IPS DF 6.9 (cell line): ENCODE results near the gene HEATR9.
A peak's percentile ranks its signal among the peaks of the same experiment; 100 is the strongest.

ENCODE experiments used
- DNase-seq: peaks from one replicate; pipeline ENCODE4 v3.0.0-alpha.2; 2013; ENCODE audit warnings: low read depth, low spot score
- H3K27ac ChIP-seq: one replicate; pipeline ENCODE4 v1.5.1; 2013; ENCODE audit warnings: low read length, control low read depth
- H3K27me3 ChIP-seq: 2 replicates; pipeline ENCODE4 v1.6.1; 2013; ENCODE audit warnings: mild to moderate bottlenecking, low read length; ENCODE audit not compliant: control insufficient read depth, insufficient read depth
- H3K36me3 ChIP-seq: 2 replicates; pipeline ENCODE4 v1.6.1; 2013; ENCODE audit warnings: low read length; ENCODE audit not compliant: control insufficient read depth, insufficient read depth
- H3K4me1 ChIP-seq: 2 replicates; pipeline ENCODE4 v1.6.1; 2013; ENCODE audit warnings: low read length; ENCODE audit not compliant: control insufficient read depth, insufficient read depth
- H3K4me3 ChIP-seq: 2 replicates; pipeline ENCODE4 v1.5.1; 2013; ENCODE audit warnings: mild to moderate bottlenecking, low read length
- H3K9me3 ChIP-seq: 2 replicates; pipeline ENCODE4 v1.6.1; 2013; ENCODE audit warnings: low read length, inconsistent platforms; ENCODE audit not compliant: control insufficient read depth, insufficient read depth
- WGBS: extraction: QIAGEN DNeasy Blood & Tissue Kit; methylation state at CpG from one replicate; pipeline ENCODE4 v1.1.7; 2013; ENCODE audit warnings: mixed read lengths, missing lambda C conversion rate; ENCODE audit not compliant: insufficient read length, insufficient coverage; 5-methylcytosine and 5-hydroxymethylcytosine counted together

HEATR9 gene

GRCh38 chr17:35864853-35865252 lies 3.8 kb downstream of the HEATR9 start:
- no peak overlapping the region for H3K4me3 ChIP-seq
- no peaks in the 10 kb centered on the region for H3K36me3 ChIP-seq
- no peak overlapping the region for H3K27ac ChIP-seq
- DNase-seq = no peak
- no peaks in the 10 kb centered on the region for H3K4me1 ChIP-seq
- no CpG with 5 or more reads among the region's 7 CpGs for WGBS
- H3K9me3 ChIP-seq = no peaks in the 10 kb centered on the region
- H3K27me3 ChIP-seq = no peaks in the 10 kb centered on the region

- H3K27ac ChIP-seq = no peak overlapping the region
- 0 out of 2 replicates have a peak, but pooled peaks cover 2% of the 10 kb centered on the region for H3K36me3 ChIP-seq
- no CpG with 5 or more reads among the region's 2 CpGs for WGBS
- H3K4me1 ChIP-seq = no peaks in the 10 kb centered on the region
- H3K27me3 ChIP-seq = no peaks in the 10 kb centered on the region
- H3K9me3 ChIP-seq = no peaks in the 10 kb centered on the region
- no peak for DNase-seq
- H3K4me3 ChIP-seq = no peak overlapping the region
Observed at GRCh38 chr17:35856603-35857002, 12.1 kb downstream of the HEATR9 start.

- H3K27ac ChIP-seq = no peak overlapping the region
- H3K36me3 ChIP-seq = 0 out of 2 replicates have a peak, but pooled peaks cover 2% of the 10 kb centered on the region
- no peaks in the 10 kb centered on the region for H3K4me1 ChIP-seq
- WGBS = no CpG with 5 or more reads among the region's 5 CpGs
- no peaks in the 10 kb centered on the region for H3K27me3 ChIP-seq
- DNase-seq = no peak
- H3K4me3 ChIP-seq = no peak overlapping the region
- no peaks in the 10 kb centered on the region for H3K9me3 ChIP-seq
Observed at GRCh38 chr17:35855965-35856364, 12.7 kb downstream of the HEATR9 start.

- no peaks in the 10 kb centered on the region for H3K9me3 ChIP-seq
- 88% methylated on average over 1 of the region's 7 CpGs for WGBS
- no peak overlapping the region for H3K4me3 ChIP-seq
- no peaks in the 10 kb centered on the region for H3K4me1 ChIP-seq
- DNase-seq = peak; percentile 31
- peaks cover 6% of the 10 kb centered on the region; the same call in 1 of the 2 replicates for H3K36me3 ChIP-seq
- H3K27me3 ChIP-seq = no peaks in the 10 kb centered on the region
- H3K27ac ChIP-seq = no peak overlapping the region
Observed at GRCh38 chr17:35849469-35850348, 19.0 kb downstream of the HEATR9 start.

- H3K36me3 ChIP-seq = peaks cover 21% of the 10 kb centered on the region
- H3K9me3 ChIP-seq = no peaks in the 10 kb centered on the region
- WGBS = no CpG with 5 or more reads among the region's 4 CpGs
- H3K4me3 ChIP-seq = no peak overlapping the region
- DNase-seq = no peak
- H3K4me1 ChIP-seq = no peaks in the 10 kb centered on the region
- H3K27ac ChIP-seq = no peak overlapping the region
- no peaks in the 10 kb centered on the region for H3K27me3 ChIP-seq
Observed at GRCh38 chr17:35847633-35848373, 20.9 kb downstream of the HEATR9 start.

GRCh38 chr17:35847006-35847405 lies 21.7 kb downstream of the HEATR9 start:
- WGBS = no CpG with 5 or more reads among the region's 2 CpGs
- no peak overlapping the region for H3K27ac ChIP-seq
- H3K9me3 ChIP-seq = no peaks in the 10 kb centered on the region
- H3K4me1 ChIP-seq = no peaks in the 10 kb centered on the region
- no peaks in the 10 kb centered on the region for H3K27me3 ChIP-seq
- H3K4me3 ChIP-seq = no peak overlapping the region
- no peak for DNase-seq
- H3K36me3 ChIP-seq = peaks cover 24% of the 10 kb centered on the region

GRCh38 chr17:35846055-35846809 lies 22.5 kb downstream of the HEATR9 start:
- no CpG with 5 or more reads among the region's 3 CpGs for WGBS
- H3K4me3 ChIP-seq = no peak overlapping the region
- no peaks in the 10 kb centered on the region for H3K4me1 ChIP-seq
- no peaks in the 10 kb centered on the region for H3K9me3 ChIP-seq
- no peak for DNase-seq
- H3K27me3 ChIP-seq = no peaks in the 10 kb centered on the region
- H3K27ac ChIP-seq = no peak overlapping the region
- H3K36me3 ChIP-seq = peaks cover 28% of the 10 kb centered on the region

GRCh38 chr17:35844547-35844946 lies 24.1 kb downstream of the HEATR9 start:
- no peaks in the 10 kb centered on the region for H3K4me1 ChIP-seq
- H3K9me3 ChIP-seq = no peaks in the 10 kb centered on the region
- peaks cover 32% of the 10 kb centered on the region for H3K36me3 ChIP-seq
- no peak overlapping the region for H3K27ac ChIP-seq
- no peak for DNase-seq
- no peak overlapping the region for H3K4me3 ChIP-seq
- no peaks in the 10 kb centered on the region for H3K27me3 ChIP-seq
- WGBS = 100% methylated on average over 5 of the region's 19 CpGs

GRCh38 chr17:35843698-35844097 lies 25.0 kb downstream of the HEATR9 start:
- no peak overlapping the region for H3K4me3 ChIP-seq
- no CpG with 5 or more reads among the region's 2 CpGs for WGBS
- DNase-seq = no peak
- H3K27ac ChIP-seq = no peak overlapping the region
- H3K36me3 ChIP-seq = peaks cover 32% of the 10 kb centered on the region
- H3K27me3 ChIP-seq = no peaks in the 10 kb centered on the region
- no peaks in the 10 kb centered on the region for H3K9me3 ChIP-seq
- H3K4me1 ChIP-seq = no peaks in the 10 kb centered on the region

- no peaks in the 10 kb centered on the region for H3K4me1 ChIP-seq
- H3K9me3 ChIP-seq = no peaks in the 10 kb centered on the region
- no peak overlapping the region for H3K27ac ChIP-seq
- no peaks in the 10 kb centered on the region for H3K27me3 ChIP-seq
- DNase-seq = no peak
- peaks cover 37% of the 10 kb centered on the region for H3K36me3 ChIP-seq
- WGBS = 100% methylated on average over 1 of the region's 5 CpGs
- H3K4me3 ChIP-seq = no peak overlapping the region
Observed at GRCh38 chr17:35842239-35842638, 26.5 kb downstream of the HEATR9 start.
